MM.1S (cell line): ENCODE data around the gene LYPD1.

Experiments
- CTCF ChIP-seq: fragments of 300-600 bp; sonication (generic); IDR thresholded peaks from 2 replicates; pipeline ENCODE4 v1.5.1; 2016; ENCODE audit warnings: antibody characterized with exemption, low read length, mixed read lengths
- EZH2 ChIP-seq: fragments of 300-600 bp; sonication (generic); optimal IDR thresholded peaks from 2 replicates; pipeline ENCODE3; 2017; ENCODE audit warnings: low read depth, mild to moderate bottlenecking, antibody characterized with exemption, low read length, mixed read lengths

DNA sequence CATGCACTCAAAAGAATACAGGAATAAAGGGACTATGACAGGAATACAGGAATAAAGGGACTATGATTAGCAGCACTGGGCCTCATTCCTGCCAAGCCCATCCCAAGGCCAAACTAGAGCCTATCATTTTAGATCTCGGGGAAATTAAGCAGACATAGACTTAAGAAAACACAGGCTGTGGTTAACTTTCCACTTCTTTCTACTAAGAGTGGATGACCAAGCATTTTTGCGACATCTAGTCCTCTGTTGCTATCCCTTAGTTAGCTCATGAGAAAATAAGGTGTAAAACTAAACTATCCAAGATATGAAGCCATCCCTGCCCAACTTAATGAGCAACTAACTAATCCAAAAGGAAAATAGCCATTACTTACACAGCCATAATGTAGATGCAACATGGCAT is 5.9 kb downstream of the LYPD1 start:
- no peak for TF ChIP-seq CTCF
- TF ChIP-seq EZH2, result no peak
